ENCODE measurements around the gene METRNL. TPM values are rescaled to one million over a fixed set of nuclear protein-coding genes. Genes with fewer than 3 reads are reported as not detected.

The METRNL gene
- total and polyA plus RNA-seq, 8 donors = 11.1 to 28.3 (median 18.0) TPM

DNA sequence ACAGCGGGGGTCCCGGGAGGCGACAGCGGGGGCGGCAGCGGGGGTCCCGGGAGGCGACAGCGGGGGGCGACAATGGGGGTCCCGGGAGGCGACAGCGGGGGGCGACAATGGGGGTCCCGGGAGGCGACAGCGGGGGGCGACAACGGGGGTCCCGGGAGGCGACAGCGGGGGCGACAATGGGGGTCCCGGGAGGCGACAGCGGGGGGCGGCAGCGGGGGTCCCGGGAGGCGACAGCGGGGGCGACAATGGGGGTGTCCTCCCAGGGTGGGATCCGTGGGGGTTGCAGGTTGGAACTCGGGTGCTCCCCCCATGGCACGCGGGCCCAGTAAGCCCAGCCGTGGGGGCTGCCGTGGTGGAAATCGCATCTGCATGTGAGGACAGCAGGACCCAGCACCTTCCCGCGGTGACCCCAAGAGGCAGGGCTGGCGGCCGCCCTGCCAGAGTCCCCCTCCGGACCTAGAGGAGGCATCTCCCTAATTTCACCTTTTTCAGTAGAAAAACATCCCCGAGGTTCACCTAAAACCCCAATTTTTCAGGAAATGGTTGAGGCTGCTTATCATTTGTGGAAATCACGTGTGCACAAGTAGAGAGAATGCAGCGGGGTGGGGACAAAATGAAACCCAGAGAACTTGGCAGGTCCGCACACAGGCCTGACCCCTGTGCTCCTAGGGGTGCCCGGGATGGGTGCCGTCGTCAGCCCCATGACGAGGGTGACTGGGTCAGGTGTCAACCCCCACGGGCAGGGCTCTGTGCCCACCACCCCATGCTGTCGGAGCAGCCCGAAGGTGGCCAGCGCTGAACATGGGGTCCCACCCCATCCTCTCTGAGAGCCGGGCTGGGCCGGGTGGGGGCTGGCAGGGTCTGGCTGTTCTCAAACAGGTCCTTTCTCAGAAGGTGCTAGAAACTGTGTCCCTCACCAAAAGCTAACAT is 10.5 kb upstream of the METRNL start:
- Histone ChIP-seq H3K9me3 (no peaks in the 10 kb centered on the region), H3K4me1 (peaks cover 0 to 5% (median 0%) of the 10 kb centered on the region in 3 donors), H3K36me3 (no peaks in the 10 kb centered on the region), H3K4me3 (no peak overlapping the region), H3K27ac (no peak overlapping the region), H3K27me3 (no peaks in the 10 kb centered on the region)
- FAIRE-seq = no peak
- DNase-seq = peak in 3 of 6 donors; percentile 35 to 76 (median 48)
- intact Hi-C loops (cut with DNase I) = no loop called here
- ATAC-seq = no peak
- 69% methylated on average over 55 to 58 of the region's 58 CpGs for WGBS, 2 donors
- TF ChIP-seq, protein P1, sequence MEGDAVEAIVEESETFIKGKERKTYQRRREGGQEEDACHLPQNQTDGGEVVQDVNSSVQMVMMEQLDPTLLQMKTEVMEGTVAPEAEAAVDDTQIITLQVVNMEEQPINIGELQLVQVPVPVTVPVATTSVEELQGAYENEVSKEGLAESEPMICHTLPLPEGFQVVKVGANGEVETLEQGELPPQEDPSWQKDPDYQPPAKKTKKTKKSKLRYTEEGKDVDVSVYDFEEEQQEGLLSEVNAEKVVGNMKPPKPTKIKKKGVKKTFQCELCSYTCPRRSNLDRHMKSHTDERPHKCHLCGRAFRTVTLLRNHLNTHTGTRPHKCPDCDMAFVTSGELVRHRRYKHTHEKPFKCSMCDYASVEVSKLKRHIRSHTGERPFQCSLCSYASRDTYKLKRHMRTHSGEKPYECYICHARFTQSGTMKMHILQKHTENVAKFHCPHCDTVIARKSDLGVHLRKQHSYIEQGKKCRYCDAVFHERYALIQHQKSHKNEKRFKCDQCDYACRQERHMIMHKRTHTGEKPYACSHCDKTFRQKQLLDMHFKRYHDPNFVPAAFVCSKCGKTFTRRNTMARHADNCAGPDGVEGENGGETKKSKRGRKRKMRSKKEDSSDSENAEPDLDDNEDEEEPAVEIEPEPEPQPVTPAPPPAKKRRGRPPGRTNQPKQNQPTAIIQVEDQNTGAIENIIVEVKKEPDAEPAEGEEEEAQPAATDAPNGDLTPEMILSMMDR (IDR thresholded peaks at IDR 0.05) = no peak

DNA sequence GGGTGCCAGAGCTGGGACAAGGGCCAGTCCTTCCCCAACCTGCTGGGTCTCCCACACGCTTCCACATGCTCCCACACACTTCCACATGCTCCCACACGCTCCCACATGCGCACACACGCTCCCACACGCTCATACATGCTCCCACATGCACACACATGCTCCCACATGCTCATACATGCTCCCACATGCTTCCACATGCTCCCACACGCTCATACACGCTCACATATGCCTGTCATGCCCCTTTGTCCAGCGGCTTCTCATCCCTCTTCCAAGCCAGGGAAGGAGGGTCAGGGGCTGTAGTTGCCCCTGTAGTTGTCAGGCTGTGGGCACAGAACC is 9.9 kb upstream of the METRNL start:
- no peak for ATAC-seq
- WGBS, 2 donors = 65 to 77% methylated on average over 8 of the region's 8 CpGs

DNA sequence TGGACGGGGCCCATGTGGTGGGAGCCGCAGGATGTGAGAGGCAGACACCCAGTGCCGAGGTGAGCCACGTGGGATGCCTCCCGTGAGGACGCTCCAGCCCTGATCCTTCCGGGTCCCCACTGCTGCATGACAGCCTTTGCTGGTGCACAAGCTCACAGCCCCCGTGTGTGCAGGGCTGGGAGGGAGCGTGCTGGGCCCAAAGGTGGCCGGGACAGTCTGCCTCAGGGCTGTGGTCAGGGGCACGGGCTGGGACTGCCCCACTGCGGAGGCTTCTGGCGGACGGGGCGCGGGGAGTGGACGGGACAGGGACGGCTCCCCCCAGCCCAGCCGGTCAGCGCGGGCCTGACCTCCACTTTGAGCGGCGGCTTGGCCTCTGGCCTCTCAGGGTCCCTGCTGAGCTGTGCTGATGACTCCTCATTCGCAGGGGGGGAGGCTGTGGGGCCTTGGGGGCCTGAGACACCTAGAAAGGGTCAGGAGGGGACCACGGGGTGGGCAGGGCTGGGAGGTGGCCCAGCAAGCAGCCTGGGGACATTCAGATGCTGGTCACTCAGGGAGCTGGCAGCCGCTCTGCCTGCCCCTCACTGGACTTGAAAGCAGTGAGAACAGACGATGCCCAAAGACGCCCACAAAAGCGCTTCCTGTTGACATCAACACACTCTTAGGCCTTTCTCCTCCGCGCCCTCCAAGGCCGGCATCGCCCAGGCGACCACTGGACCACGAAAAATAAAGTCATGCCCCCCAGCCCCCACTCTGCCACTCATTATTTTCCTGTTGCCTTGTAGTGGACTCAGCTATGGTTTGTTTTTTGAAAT is 9.3 kb upstream of the METRNL start:
- Histone ChIP-seq H3K9me3 (no peaks in the 10 kb centered on the region), H3K27ac (no peak overlapping the region), H3K4me1 (no peaks in the 10 kb centered on the region), H3K27me3 (no peaks in the 10 kb centered on the region), H3K4me3 (no peak overlapping the region), H3K36me3 (no peaks in the 10 kb centered on the region)
- intact Hi-C loops (cut with DNase I) = no loop called here
- peak in 2 of 6 donors; percentile 22 to 75 for DNase-seq
- no peak for ATAC-seq
- TF ChIP-seq, protein P1 (IDR thresholded peaks at IDR 0.05) = no peak
- no peak for FAIRE-seq
- 73 to 79% methylated on average over 33 to 35 of the region's 35 CpGs for WGBS, 2 donors

More for the DNA sequence above, 9.9 kb upstream of the METRNL start:
- Histone ChIP-seq H3K27ac (no peak overlapping the region), H3K9me3 (no peaks in the 10 kb centered on the region), H3K4me1 (peaks cover 0 to 4% (median 0%) of the 10 kb centered on the region in 3 donors), H3K27me3 (no peaks in the 10 kb centered on the region), H3K4me3 (no peak overlapping the region), H3K36me3 (no peaks in the 10 kb centered on the region)
- DNase-seq (no peak), FAIRE-seq (no peak)
- intact Hi-C loops (cut with DNase I) = no loop called here
- TF ChIP-seq, protein P1 (IDR thresholded peaks at IDR 0.05) = no peak

DNA sequence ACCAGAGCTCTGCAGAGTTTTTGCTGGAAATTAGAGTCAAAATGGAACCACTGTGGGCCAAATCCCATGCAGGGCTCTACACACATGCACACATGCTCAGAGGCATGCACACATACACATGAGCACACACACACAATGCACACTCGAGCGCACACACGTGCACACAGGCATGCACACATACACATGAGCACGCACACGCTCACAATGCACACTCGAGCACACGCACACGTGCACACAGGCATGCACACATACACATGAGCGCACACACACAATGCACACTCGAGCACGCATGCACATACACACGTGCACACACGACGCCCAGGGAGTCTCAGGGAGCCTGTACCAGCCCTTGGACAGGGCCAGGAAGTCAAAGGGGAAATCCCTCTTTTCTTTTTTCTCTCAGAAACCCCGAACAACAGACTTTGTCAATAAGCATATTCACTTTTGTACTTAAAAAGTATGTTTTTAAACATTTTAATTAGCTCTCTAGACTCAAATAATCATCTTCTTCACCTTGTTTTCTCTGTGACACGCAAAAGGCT is 8.5 kb upstream of the METRNL start:
- H3K9me3 ChIP-seq = no peaks in the 10 kb centered on the region
- no peaks in the 10 kb centered on the region for H3K4me1 ChIP-seq
- TF ChIP-seq, protein P1 (IDR thresholded peaks at IDR 0.05) = no peak
- WGBS, 2 donors = 86 to 90% methylated on average over 16 of the region's 16 CpGs
- no peaks in the 10 kb centered on the region for H3K36me3 ChIP-seq
- intact Hi-C loops (cut with DNase I) = no loop called here
- H3K27me3 ChIP-seq = no peaks in the 10 kb centered on the region
- ATAC-seq (no peak), DNase-seq (peak in 2 of 6 donors; percentile 6 to 28), FAIRE-seq (no peak)
- H3K4me3 ChIP-seq = no peak overlapping the region
- H3K27ac ChIP-seq = no peak overlapping the region

Measured in pancreas (tissue), 10 donors.